Fibroblast of pulmonary artery (primary cell): ENCODE results near the gene SULT4A1.

Experiments
- DNase-seq: peaks from one replicate; pipeline ENCODE4 v3.0.0-alpha.2; 2010; ENCODE audit warnings: low read depth
- H3K4me3 ChIP-seq: replicated peaks from 2 replicates; pipeline ENCODE4 v1.5.1; 2011; ENCODE audit warnings: low read depth, mild to moderate bottlenecking, control low read depth, low read length, moderate library complexity
- CTCF ChIP-seq: IDR thresholded peaks from 2 replicates; pipeline ENCODE4 v1.5.1; 2011; ENCODE audit warnings: mild to moderate bottlenecking, control low read depth, low read length, inconsistent platforms; ENCODE audit errors: missing control alignments

Gene SULT4A1

DNA sequence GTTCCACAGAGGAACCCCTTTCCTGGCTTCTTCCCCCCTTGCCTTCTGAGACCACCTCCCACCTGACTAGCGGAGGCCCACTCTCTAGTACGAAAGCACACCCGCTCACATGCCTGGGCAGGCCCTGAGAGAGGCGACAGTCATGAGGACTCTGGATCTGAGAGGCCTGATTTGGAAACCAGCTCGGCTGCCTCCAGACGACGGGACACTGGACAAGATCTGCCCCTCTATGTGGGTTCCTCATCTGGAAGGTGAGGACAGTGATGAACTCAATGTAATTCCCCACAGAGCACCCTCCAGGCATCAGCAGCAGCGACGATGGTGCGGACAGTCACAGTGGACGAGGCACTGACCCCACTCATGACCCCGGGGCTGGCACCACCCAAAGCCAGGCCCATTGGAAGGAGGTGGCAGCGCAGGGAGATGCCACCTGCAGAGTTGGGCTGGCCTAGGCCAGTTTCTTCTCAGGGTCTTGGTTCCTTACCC is 7.5 kb downstream of the SULT4A1 start:
- DNase-seq, result no peak
- no peak for TF ChIP-seq CTCF
- no peak overlapping the region for H3K4me3 ChIP-seq

- H3K4me3 ChIP-seq, result no peak overlapping the region
- DNase-seq, result no peak
- TF ChIP-seq CTCF, result no peak
These were observed 8.1 kb downstream of the SULT4A1 start for GRCh38 chr22:43854121-43854785.

DNA sequence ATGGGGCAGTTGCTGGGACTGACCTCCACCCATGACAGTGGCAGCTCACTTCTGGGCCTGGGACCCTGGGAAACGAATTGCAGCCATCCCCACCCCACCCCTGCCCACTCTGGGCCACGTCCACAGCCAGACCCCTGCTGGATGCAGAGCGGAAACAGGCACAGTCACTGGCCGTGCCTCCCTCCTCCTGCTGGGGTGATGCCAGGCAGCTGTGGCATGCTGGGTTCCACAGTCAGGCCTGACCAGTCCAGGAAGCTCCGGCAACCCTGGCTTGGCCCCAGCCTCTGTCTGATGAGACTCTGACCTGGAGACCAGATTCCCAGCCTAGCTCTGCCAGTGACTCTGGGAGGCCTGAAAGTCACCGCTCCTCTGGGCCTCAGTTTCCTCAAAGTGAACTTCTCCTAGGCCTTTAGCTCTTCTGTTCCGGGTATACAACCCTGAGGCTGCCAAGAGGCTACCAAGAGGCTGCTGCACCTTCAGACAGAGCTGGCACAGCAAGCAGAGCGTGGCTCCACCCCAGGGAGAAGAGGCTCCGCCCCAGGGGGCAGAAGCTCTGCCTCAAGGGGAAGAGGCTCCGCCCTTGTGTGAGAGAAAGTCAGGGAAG is 8.9 kb downstream of the SULT4A1 start:
- no peak for TF ChIP-seq CTCF
- H3K4me3 ChIP-seq, result no peak overlapping the region
- DNase-seq, result no peak

GRCh38 chr22:43852573-43853327 is 9.6 kb downstream of the SULT4A1 start:
- no peak for DNase-seq
- no peak for TF ChIP-seq CTCF
- no peak overlapping the region for H3K4me3 ChIP-seq

DNA sequence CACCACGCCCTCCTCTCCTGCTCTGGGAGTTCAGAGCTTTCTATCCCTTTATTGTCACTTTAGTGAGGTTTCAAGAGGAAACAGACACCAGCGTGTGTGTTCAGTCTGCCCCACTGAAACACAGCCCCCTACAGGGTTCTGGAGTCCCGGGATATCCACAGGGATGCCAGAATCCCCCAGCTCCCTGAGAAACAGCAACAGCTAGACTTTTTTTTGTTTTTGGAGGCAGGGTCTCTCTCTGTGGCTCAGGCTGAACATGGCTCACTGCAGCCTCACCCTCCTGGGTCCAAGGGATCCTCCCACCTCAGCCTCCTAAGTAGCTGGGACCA is 10.4 kb downstream of the SULT4A1 start:
- H3K4me3 ChIP-seq, result no peak overlapping the region
- no peak for TF ChIP-seq CTCF
- DNase-seq, result no peak

- DNase-seq, result no peak
- no peak for TF ChIP-seq CTCF
- H3K4me3 ChIP-seq, result no peak overlapping the region
These were observed 11.0 kb downstream of the SULT4A1 start for GRCh38 chr22:43851058-43851978.
